NCI-H2107 (cell line): ENCODE data around the gene KLF2.
A peak's percentile ranks its signal among the peaks of the same experiment; 100 is the strongest.

Experiments
- DNase-seq: peaks from one replicate; lab custom pipeline; 2025; lab: John Stamatoyannopoulos, UW

KLF2 gene

GRCh38 chr19:16364231-16364865, 39.7 kb downstream of the KLF2 start:
- DNase-seq, result no peak

GRCh38 chr19:16365300-16365996, 40.8 kb downstream of the KLF2 start:
- DNase-seq, result peak; percentile 5

- no peak for DNase-seq
Observed at GRCh38 chr19:16366056-16366432, 41.4 kb downstream of the KLF2 start.

DNA sequence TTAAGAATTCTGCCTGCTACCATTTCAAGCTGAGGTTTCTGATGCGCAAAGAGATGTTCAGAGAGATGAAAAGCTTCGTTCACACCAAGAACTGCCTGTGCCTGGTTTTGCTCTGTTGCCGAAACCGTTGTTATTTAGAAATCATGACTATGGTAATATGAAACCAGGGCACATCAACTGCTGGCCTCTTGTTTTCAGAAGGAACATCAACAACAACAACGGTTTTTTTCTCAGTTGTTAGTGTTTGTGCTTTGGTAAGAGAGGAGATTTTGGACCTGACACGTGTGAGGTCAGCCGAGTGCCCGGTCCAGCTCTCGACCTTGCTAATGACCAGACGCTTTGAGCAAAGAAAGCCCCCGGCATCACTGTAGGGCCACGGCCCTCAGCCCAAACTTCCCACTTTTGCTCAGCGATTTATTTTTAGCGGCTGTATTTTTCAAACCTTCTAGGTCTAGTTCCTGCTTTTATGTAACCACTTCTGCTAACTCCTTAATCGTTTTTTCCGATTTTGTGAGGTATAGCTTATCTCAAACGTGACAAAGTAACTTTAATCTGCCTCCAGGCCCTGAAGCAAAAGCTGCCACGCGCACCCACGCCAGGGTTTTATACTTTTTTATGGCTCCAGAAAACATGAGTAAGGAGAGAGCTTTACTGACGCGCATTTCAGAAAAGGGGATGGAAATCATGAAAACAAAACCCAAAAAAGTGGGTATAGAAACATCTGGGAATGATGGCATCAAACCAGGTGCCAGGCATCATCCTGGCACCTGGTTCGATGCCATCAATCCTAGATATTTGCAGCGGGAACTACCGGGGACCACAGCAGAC, 42.0 kb downstream of the KLF2 start:
- DNase-seq, result no peak

DNA sequence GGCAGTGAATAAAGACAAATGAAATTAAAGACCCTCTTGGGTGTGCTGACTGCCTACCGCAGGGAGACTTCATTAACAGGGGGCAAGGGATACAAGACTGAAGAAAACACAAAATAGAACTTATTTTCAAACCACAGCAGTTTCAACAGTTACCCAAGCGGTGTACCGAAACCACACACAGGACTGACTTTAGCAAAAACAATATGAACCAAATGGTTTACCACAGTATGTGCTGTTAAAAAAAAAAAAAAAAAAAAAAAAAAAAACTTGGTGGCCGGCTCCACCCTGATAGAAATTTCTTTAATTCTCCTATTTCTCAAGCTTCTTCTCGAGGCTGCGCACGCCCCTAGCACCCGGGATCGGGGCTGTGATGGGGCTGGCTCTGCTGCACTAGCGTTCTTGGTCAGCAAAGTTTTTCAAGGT, 42.6 kb downstream of the KLF2 start:
- no peak for DNase-seq

- DNase-seq, result no peak
Observed at GRCh38 chr19:16368385-16369305, 44.0 kb downstream of the KLF2 start.

GRCh38 chr19:16369306-16369663, 44.7 kb downstream of the KLF2 start:
- DNase-seq, result no peak

- no peak for DNase-seq
Observed at GRCh38 chr19:16369664-16370576, 45.3 kb downstream of the KLF2 start.

- DNase-seq, result no peak
Observed at GRCh38 chr19:16370641-16371391, 46.2 kb downstream of the KLF2 start.

GRCh38 chr19:16371540-16371986, 46.9 kb downstream of the KLF2 start:
- no peak for DNase-seq

DNA sequence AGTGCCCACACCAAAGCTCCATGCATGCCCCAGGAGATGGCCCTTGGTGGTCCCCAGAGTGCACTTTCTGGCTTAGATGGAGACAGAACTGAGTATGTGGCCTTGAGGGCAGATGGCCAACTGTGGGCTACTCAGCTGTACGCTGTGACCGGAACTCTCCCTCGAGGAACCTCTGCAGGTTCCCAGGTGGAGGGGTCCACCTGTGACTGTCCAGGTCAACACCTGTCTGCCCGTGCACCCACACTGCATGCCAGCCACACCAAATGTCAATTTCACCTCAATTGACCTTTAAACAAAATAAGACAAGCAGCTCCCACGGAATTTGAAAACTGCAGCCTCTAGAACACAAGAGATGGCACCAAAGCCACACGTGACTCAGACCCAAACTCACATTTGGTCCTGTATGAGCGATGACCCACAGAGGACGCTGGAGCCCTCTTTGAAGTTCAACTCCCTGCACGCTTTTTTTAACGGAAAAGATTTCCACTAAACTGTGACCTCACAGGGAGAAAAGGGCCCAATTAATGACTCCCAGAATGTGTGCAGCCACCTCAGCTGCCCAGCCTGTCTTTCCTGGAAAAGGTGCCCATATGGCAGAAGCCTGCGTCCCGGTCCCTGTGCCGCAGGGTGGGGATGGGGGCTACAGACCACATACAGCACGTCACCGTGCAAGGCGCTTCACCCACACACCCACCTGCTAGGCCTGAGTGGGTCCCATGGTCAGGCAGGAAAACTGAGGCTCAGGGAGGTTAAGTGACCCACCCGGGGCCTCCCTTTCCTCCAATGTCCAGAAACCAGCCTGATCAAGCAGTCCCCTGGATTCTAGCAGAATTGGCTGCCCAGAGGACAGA, 47.7 kb downstream of the KLF2 start:
- no peak for DNase-seq

- no peak for DNase-seq
Observed at GRCh38 chr19:16373079-16373478, 48.5 kb downstream of the KLF2 start.

DNA sequence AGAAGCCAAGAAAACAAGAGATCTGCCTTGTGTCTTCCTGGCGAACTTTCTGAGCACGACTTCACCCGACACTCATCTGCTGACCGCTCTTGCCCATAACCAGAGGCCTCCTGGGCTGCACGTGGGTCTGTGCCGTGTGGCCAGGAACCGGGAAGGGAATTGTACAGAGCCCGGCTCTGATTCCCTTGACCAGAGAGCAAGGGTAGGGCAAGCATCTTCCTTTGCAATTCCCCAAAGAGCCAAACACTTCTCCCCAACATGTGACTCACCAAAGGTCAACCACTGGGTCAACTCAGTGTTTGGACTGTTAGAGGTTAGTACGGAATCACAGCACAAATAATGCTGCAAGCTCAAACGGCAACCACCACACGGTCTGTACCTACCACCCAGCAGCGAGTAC, 48.9 kb downstream of the KLF2 start:
- no peak for DNase-seq

- no peak for DNase-seq
Observed at GRCh38 chr19:16373989-16374388, 49.4 kb downstream of the KLF2 start.

GRCh38 chr19:16374436-16374835, 49.8 kb downstream of the KLF2 start:
- no peak for DNase-seq

DNA sequence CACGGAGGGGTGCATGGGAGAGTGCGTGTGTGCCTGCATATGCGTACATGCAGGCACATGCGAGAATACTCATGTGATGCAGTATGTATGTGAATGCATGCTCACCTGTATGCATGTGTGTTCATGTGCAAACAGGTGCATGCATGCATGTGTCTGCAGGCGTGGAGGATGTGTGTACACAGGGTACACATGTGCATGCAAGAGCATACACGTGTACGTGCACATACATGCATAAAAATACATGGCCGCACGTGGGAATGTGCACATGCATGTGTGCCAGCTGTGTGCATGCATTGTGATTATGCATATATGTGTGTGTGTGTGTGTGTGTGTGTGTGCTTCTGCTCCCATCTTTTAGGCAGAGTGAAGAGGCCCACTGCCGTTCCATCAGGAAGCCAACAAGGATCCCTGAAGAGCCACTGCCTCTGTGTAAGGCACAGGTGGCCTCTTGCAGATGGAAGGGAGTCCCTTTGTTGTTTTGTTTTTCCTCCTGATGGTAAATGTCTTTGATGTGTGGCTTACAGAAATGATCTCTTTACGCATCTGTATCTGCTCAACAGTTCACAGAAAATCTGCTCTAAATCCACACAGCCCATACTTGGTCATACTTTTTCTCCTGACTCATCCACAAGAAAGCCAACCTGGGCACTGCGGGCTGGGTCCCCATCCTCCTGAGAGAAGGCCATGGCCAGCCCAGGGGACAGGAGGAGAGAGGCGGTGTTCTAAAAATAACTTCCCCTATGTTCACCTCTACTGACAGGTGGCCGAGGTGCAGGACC, 50.7 kb downstream of the KLF2 start:
- no peak for DNase-seq

DNA sequence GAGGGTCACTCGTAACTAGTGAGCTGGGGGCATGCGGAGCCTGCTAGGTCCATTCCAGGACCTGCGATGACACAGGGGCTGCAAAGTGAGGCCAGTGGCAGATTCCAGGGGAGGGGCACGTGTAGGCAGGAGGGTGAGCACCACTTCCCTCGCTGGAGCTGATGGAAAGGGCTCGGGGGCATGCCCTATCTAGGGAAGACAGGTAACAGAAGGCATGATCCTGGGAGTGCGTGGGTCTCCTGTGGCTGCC, 51.2 kb downstream of the KLF2 start:
- DNase-seq, result no peak

- no peak for DNase-seq
Observed at GRCh38 chr19:16376241-16376640, 51.6 kb downstream of the KLF2 start.

GRCh38 chr19:16376649-16377048, 52.0 kb downstream of the KLF2 start:
- no peak for DNase-seq
